ENCODE measurements around the gene SPIRE2. TPM values are rescaled to one million over a fixed set of nuclear protein-coding genes. Genes with fewer than 3 reads are reported as not detected.

The SPIRE2 gene
- total RNA-seq, 1 donor: 0.72 TPM

DNA sequence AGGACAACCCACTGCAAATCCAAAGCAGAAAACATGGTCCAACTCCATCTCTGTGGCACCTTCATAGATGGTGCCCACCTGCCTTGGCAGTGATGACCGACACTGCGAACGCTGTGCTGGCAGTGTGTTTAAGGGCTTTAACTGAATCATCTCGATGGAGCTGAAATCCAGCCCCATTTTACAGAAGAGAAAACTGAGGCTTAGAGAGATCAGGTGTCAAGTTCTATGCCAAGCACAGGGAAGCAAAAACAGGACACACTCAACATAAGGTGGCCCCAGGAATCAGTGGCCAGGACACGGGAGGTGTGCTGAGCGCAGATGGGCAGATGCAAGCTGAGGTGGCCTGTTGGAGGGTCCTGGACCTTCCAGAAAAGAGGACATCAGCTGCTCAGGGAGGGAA, 34.5 kb downstream of the SPIRE2 start:
- Histone ChIP-seq H3K4me1 (ENCODE audit: insufficient read depth, low read length) (peaks cover 12% of the 10 kb centered on the region), H3K9me3 (ENCODE audit: low read depth, low read length) (no peaks in the 10 kb centered on the region), H3K4me2 (ENCODE audit: insufficient read depth, low read length) (no peak overlapping the region), H2AFZ (ENCODE audit: low read length) (no peak overlapping the region), H3K27me3 (ENCODE audit: insufficient read depth, low read length) (no peaks in the 10 kb centered on the region), H4K20me1 (ENCODE audit: insufficient read depth, low read length) (no peaks in the 10 kb centered on the region), H3K27ac (ENCODE audit: low read depth, low read length) (no peak overlapping the region), H3K4me3 (ENCODE audit: insufficient read depth, low read length) (no peak overlapping the region), H3K36me3 (ENCODE audit: insufficient read depth, low read length) (no peaks in the 10 kb centered on the region), H3K79me2 (ENCODE audit: insufficient read depth, low read length) (no peaks in the 10 kb centered on the region)
- TF ChIP-seq, protein P1, sequence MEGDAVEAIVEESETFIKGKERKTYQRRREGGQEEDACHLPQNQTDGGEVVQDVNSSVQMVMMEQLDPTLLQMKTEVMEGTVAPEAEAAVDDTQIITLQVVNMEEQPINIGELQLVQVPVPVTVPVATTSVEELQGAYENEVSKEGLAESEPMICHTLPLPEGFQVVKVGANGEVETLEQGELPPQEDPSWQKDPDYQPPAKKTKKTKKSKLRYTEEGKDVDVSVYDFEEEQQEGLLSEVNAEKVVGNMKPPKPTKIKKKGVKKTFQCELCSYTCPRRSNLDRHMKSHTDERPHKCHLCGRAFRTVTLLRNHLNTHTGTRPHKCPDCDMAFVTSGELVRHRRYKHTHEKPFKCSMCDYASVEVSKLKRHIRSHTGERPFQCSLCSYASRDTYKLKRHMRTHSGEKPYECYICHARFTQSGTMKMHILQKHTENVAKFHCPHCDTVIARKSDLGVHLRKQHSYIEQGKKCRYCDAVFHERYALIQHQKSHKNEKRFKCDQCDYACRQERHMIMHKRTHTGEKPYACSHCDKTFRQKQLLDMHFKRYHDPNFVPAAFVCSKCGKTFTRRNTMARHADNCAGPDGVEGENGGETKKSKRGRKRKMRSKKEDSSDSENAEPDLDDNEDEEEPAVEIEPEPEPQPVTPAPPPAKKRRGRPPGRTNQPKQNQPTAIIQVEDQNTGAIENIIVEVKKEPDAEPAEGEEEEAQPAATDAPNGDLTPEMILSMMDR (IDR thresholded peaks at IDR 0.05; ENCODE audit: extremely low read depth, low read depth, low read length): no peak
- DNase-seq (ENCODE audit: insufficient read length, low spot score, missing footprints): peak; percentile 38

DNA sequence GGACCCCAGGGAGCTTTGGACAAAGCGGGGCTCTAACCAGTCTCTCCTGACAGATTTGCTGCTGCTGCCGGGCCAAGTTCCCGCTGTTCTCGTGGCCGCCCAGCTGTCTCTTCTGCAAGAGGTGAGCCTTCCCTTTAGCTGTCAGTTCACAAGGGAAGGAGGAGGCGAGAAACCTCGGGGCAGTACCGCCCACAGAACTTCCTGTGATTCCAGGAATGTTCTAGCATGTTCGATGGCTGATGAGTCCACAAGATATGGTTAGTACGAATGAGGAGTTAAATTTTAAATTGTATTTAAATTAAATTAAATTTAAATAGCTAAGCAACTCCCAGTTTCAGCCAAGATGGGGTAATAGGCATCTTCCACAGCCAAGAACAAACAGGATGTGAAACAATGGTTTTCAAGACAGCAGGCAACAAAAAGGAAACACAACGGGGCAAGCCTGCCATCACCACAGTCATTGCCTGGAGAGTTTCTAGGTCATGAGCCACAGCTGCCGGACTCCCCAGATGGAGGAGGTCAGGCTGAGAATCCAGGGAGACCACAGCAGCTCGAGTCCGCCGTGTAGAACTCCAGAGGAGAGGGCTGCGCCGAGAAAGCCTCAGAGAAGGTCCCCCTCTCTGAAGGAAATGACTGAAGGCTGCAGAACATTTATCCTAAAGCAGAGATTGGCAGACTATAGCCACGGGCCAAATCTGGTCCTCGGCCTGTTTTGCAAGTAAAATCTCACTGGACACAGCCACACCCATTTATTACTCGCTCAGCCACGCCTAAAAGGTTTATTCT, 35.7 kb downstream of the SPIRE2 start:
- Histone ChIP-seq H3K4me2 (ENCODE audit: insufficient read depth, low read length) (no peak overlapping the region), H4K20me1 (ENCODE audit: insufficient read depth, low read length) (no peaks in the 10 kb centered on the region), H2AFZ (ENCODE audit: low read length) (peak overlapping the region; percentile 33), H3K27ac (ENCODE audit: low read depth, low read length) (no peak overlapping the region), H3K4me1 (ENCODE audit: insufficient read depth, low read length) (peaks cover 12% of the 10 kb centered on the region), H3K9me3 (ENCODE audit: low read depth, low read length) (no peaks in the 10 kb centered on the region), H3K27me3 (ENCODE audit: insufficient read depth, low read length) (no peaks in the 10 kb centered on the region), H3K4me3 (ENCODE audit: insufficient read depth, low read length) (no peak overlapping the region), H3K36me3 (ENCODE audit: insufficient read depth, low read length) (no peaks in the 10 kb centered on the region), H3K79me2 (ENCODE audit: insufficient read depth, low read length) (no peaks in the 10 kb centered on the region)
- TF ChIP-seq, protein P1 (IDR thresholded peaks at IDR 0.05; ENCODE audit: extremely low read depth, low read depth, low read length): no peak
- DNase-seq (ENCODE audit: insufficient read length, low spot score, missing footprints): peak; percentile 88

DNA sequence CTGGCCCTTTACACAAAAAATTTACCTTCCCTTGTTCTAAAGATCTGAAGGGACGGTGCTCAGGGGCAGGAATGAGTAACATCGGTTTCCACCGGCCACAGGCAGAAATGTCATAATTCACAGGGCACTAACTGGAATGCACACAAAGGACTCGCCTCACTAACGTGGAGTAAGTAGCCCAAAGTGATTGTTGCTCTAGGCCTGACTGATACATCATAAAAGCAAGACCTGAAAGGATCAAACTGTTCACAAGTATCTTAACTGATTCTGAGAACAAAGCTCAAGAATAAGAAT, 36.2 kb downstream of the SPIRE2 start:
- no peaks in the 10 kb centered on the region for H3K27me3 ChIP-seq (ENCODE audit: insufficient read depth, low read length)
- no peaks in the 10 kb centered on the region for H4K20me1 ChIP-seq (ENCODE audit: insufficient read depth, low read length)
- no peak overlapping the region for H3K4me3 ChIP-seq (ENCODE audit: insufficient read depth, low read length)
- H3K79me2 ChIP-seq (ENCODE audit: insufficient read depth, low read length): no peaks in the 10 kb centered on the region
- no peak overlapping the region for H3K27ac ChIP-seq (ENCODE audit: low read depth, low read length)
- TF ChIP-seq, protein P1 (IDR thresholded peaks at IDR 0.05; ENCODE audit: extremely low read depth, low read depth, low read length): no peak
- H3K4me2 ChIP-seq (ENCODE audit: insufficient read depth, low read length): no peak overlapping the region
- H3K9me3 ChIP-seq (ENCODE audit: low read depth, low read length): no peaks in the 10 kb centered on the region
- H3K4me1 ChIP-seq (ENCODE audit: insufficient read depth, low read length): peaks cover 12% of the 10 kb centered on the region
- no peak overlapping the region for H2AFZ ChIP-seq (ENCODE audit: low read length)
- no peaks in the 10 kb centered on the region for H3K36me3 ChIP-seq (ENCODE audit: insufficient read depth, low read length)
- peak; percentile 56 for DNase-seq (ENCODE audit: insufficient read length, low spot score, missing footprints)

DNA sequence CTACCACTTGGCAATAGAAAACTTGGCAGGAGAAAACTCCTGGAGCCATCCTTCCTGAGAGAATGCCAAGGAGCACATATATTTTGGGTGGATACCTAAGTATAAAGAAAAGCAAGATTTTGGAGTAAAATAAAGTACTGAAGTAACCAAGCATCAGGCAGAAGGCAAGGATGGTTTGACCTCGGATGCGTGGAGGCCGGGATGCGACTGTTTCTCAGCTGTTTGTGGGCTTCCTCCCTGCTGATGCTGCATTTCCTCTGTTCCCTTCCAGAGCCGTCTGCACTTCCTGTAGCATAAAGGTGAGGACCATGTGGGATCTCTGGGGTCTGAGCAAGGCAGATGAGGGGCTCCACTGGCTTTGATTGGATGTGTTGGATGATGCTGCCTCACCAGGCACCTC, 39.6 kb downstream of the SPIRE2 start:
- Histone ChIP-seq H4K20me1 (ENCODE audit: insufficient read depth, low read length) (no peaks in the 10 kb centered on the region), H3K4me1 (ENCODE audit: insufficient read depth, low read length) (peaks cover 18% of the 10 kb centered on the region), H3K4me2 (ENCODE audit: insufficient read depth, low read length) (no peak overlapping the region), H3K4me3 (ENCODE audit: insufficient read depth, low read length) (no peak overlapping the region), H2AFZ (ENCODE audit: low read length) (no peak overlapping the region), H3K27me3 (ENCODE audit: insufficient read depth, low read length) (no peaks in the 10 kb centered on the region), H3K27ac (ENCODE audit: low read depth, low read length) (no peak overlapping the region), H3K36me3 (ENCODE audit: insufficient read depth, low read length) (peaks cover 3% of the 10 kb centered on the region), H3K79me2 (ENCODE audit: insufficient read depth, low read length) (peaks cover 2% of the 10 kb centered on the region), H3K9me3 (ENCODE audit: low read depth, low read length) (no peaks in the 10 kb centered on the region)
- TF ChIP-seq, protein P1 (IDR thresholded peaks at IDR 0.05; ENCODE audit: extremely low read depth, low read depth, low read length): no peak
- DNase-seq (ENCODE audit: insufficient read length, low spot score, missing footprints): peak; percentile 46

Data from osteoblast (primary cell).